Heart left ventricle (tissue), 13 donors: Measurements from ENCODE around the gene ITGB8.

Source experiments
- CTCF ChIP-seq, 12 donors: fragments of 200-600 bp; sonication (generic) in 4 of 12; IDR thresholded peaks; one replicate each; pipeline versions ENCODE4 v1.5.0 to v1.8.0; 2018 to 2022; ENCODE audit warnings: antibody characterized with exemption in 12 of 12, mild to moderate bottlenecking in 5 of 12
- POLR2A ChIP-seq, 2 donors: fragments of 450-650 bp; IDR thresholded peaks; one replicate each; pipeline ENCODE4 v1.6.1; 2017; ENCODE audit warnings: antibody characterized with exemption in 2 of 2, mild to moderate bottlenecking in 2 of 2, moderate library complexity in 2 of 2
- donor health status: ischemic (EF 13 %, LVEDD 7.1; RV severe dilation, severe dysfunction).
- donor health status: DM: no; HTN: yes; CAD: no.
- donor health status: DM: no; HTN: no; CAD: no.
- donor health status: ischemic (EF 25% LVEDD 6.9; RV normal size, moderate dysfunction).
- donor health status: ischemic (EF 25% LVEDD 5.7; RV mildly dilated, moderate dysfunction).
- donor health status: ischemic (EF 35%, LVEDD 5.7; RV mildly dilated, moderate dysfunction).
- donor health status: nonischemic (EF 11% LVEDD 7.7; RV severe dilation, severe dysfunction).
- donor health status: DM: yes; HTN: yes; CAD: no.
- donor health status: PGD.
- donor health status: ischemic (EF 29% LVEDD 5.4; RV normal size, mild dysfunction).
- donor health status: nonischemic (EF 23%, LVEDD 6.1; RV moderate dilation, normal function).

- TF ChIP-seq CTCF (IDR thresholded peaks at IDR 0.05) (no peak), POLR2A (IDR thresholded peaks at IDR 0.05) (no peak)
Observed at GRCh38 chr7:20385126-20385525, 54.4 kb downstream of the ITGB8 start.
